Hematopoietic multipotent progenitor cell treated with erythropoietin and hydrocortisone succinate and interleukin-3 and kit ligand, for 15 days (in vitro differentiated cells): Measurements from ENCODE around the gene HYLS1.

ENCODE experiments used
- DNase-seq: peaks from one replicate; pipeline ENCODE4 v3.0.0-alpha.2; 2015; ENCODE audit warnings: low spot score

Gene HYLS1

GRCh38 chr11:125950178-125950490, 62.7 kb downstream of the HYLS1 start:
- DNase-seq = no peak
